T-helper 17 cell (primary cell): ENCODE measurements around the gene USP17L5. TPM values are rescaled to one million over a fixed set of nuclear protein-coding genes. Genes with fewer than 3 reads are reported as not detected.
A peak's percentile ranks its signal among the peaks of the same experiment; 100 is the strongest.
"Not testable (repeated sequence)": the region's sequence is repeated elsewhere in the genome, so short reads cannot be mapped to it uniquely, and the experiment has no call there.

ENCODE experiments used
- ATAC-seq: fragments of 150-1000 bp; cut with Tn5 transposase; 2 replicates; pipeline ENCODE4 v1.10.0; 2021; ENCODE audit warnings: mild to moderate bottlenecking, moderate library complexity
- DNase-seq, 3 donors: peaks; one replicate each; pipeline versions ENCODE4 v3.0.0 to v3.0.0-alpha.2; 2020 to 2021
- H3K9me3 ChIP-seq: one replicate; pipeline ENCODE4 v1.7.0; 2013; ENCODE audit warnings: low read length, mild to moderate bottlenecking; ENCODE audit not compliant: control insufficient read depth, poor library complexity, severe bottlenecking
- H3K27ac Mint-ChIP-seq: one replicate; pipeline ENCODE4 v1.8.0; 2022; ENCODE audit warnings: mild to moderate bottlenecking, moderate library complexity, mixed read lengths
- H3K27me3 Mint-ChIP-seq: one replicate; pipeline ENCODE4 v1.8.0; 2022; ENCODE audit warnings: mixed read lengths
- H3K36me3 Mint-ChIP-seq: one replicate; pipeline ENCODE4 v1.8.0; 2022; ENCODE audit warnings: low read depth, mixed read lengths
- H3K4me1 Mint-ChIP-seq: one replicate; pipeline ENCODE4 v1.8.0; 2022; ENCODE audit warnings: mild to moderate bottlenecking, mixed read lengths
- H3K4me3 Mint-ChIP-seq: one replicate; pipeline ENCODE4 v1.8.0; 2022; ENCODE audit warnings: mild to moderate bottlenecking, moderate library complexity, mixed read lengths
- total RNA-seq, 4 donors: library from RNA in 2 of 4; stranded (reverse) in 2 of 4; gene quantifications; one replicate each; pipeline ENCODE4 v1.2.3 and lab custom pipeline; 2022 to 2026

The USP17L5 gene
- not detected for total RNA-seq
- total RNA-seq (lab: John Stamatoyannopoulos, UW): 0 reads per million in 2 donors

- not testable (repeated sequence) for H3K27me3 Mint-ChIP-seq, ATAC-seq, H3K4me1 Mint-ChIP-seq, H3K27ac Mint-ChIP-seq, H3K36me3 Mint-ChIP-seq, H3K9me3 ChIP-seq, DNase-seq, H3K4me3 Mint-ChIP-seq
Measured at GRCh38 chr4:9339103-9339502, at the start of gene USP17L5. Gene USP17L5 (plus strand): TSS chr4:9339403. CDS start chr4:9339403, 0 bp downstream.

GRCh38 chr4:9324191-9324590 lies 15.0 kb upstream of the USP17L5 start:
- H3K27ac Mint-ChIP-seq, H3K4me3 Mint-ChIP-seq, H3K27me3 Mint-ChIP-seq, H3K36me3 Mint-ChIP-seq, H3K9me3 ChIP-seq, DNase-seq, ATAC-seq, H3K4me1 Mint-ChIP-seq: not testable (repeated sequence)

GRCh38 chr4:9324865-9325264 lies 14.3 kb upstream of the USP17L5 start, which contains the start of gene USP17L24:
Gene USP17L24 (plus strand): TSS chr4:9325165. CDS start chr4:9325165, 0 bp downstream.
- not testable (repeated sequence) for H3K27ac Mint-ChIP-seq, H3K4me3 Mint-ChIP-seq, H3K27me3 Mint-ChIP-seq, ATAC-seq, DNase-seq, H3K9me3 ChIP-seq, H3K4me1 Mint-ChIP-seq, H3K36me3 Mint-ChIP-seq

GRCh38 chr4:9329611-9330010 lies 9.6 kb upstream of the USP17L5 start, which contains the start of gene USP17L25:
Gene USP17L25 (plus strand): TSS chr4:9329911. CDS start chr4:9329911, 0 bp downstream.
- DNase-seq, ATAC-seq, H3K27me3 Mint-ChIP-seq, H3K4me3 Mint-ChIP-seq, H3K4me1 Mint-ChIP-seq, H3K36me3 Mint-ChIP-seq, H3K9me3 ChIP-seq, H3K27ac Mint-ChIP-seq: not testable (repeated sequence)

- H3K4me1 Mint-ChIP-seq, DNase-seq, H3K9me3 ChIP-seq, ATAC-seq, H3K4me3 Mint-ChIP-seq, H3K36me3 Mint-ChIP-seq, H3K27ac Mint-ChIP-seq, H3K27me3 Mint-ChIP-seq: not testable (repeated sequence)
Measured at GRCh38 chr4:9334358-9334757, 4.8 kb upstream of the USP17L5 start, which contains the start of gene USP17L26. Gene USP17L26 (plus strand): TSS chr4:9334658. CDS start chr4:9334658, 0 bp downstream.

GRCh38 chr4:9343848-9344247 lies 4.6 kb downstream of the USP17L5 start, which contains the start of gene USP17L27:
Gene USP17L27 (plus strand): TSS chr4:9344148. CDS start chr4:9344148, 0 bp downstream.
- H3K27me3 Mint-ChIP-seq, H3K4me3 Mint-ChIP-seq, H3K36me3 Mint-ChIP-seq, ATAC-seq, H3K27ac Mint-ChIP-seq, DNase-seq, H3K4me1 Mint-ChIP-seq, H3K9me3 ChIP-seq: not testable (repeated sequence)

- H3K27ac Mint-ChIP-seq, H3K27me3 Mint-ChIP-seq, H3K4me3 Mint-ChIP-seq, H3K4me1 Mint-ChIP-seq, ATAC-seq, H3K9me3 ChIP-seq, H3K36me3 Mint-ChIP-seq, DNase-seq: not testable (repeated sequence)
Measured at GRCh38 chr4:9348593-9348992, 9.4 kb downstream of the USP17L5 start, which contains the start of gene USP17L28. Gene USP17L28 (plus strand): TSS chr4:9348893. CDS start chr4:9348893, 0 bp downstream.

- H3K36me3 Mint-ChIP-seq, DNase-seq, H3K27ac Mint-ChIP-seq, H3K4me1 Mint-ChIP-seq, H3K27me3 Mint-ChIP-seq, H3K4me3 Mint-ChIP-seq, ATAC-seq, H3K9me3 ChIP-seq: not testable (repeated sequence)
Measured at GRCh38 chr4:9350866-9351265, 11.7 kb downstream of the USP17L5 start.

GRCh38 chr4:9353338-9353737 lies 14.1 kb downstream of the USP17L5 start, which contains the start of gene USP17L29:
Gene USP17L29 (plus strand): TSS chr4:9353638. CDS start chr4:9353638, 0 bp downstream.
- not testable (repeated sequence) for DNase-seq, H3K4me3 Mint-ChIP-seq, H3K4me1 Mint-ChIP-seq, H3K27me3 Mint-ChIP-seq, H3K27ac Mint-ChIP-seq, H3K36me3 Mint-ChIP-seq, ATAC-seq, H3K9me3 ChIP-seq

- H3K9me3 ChIP-seq, H3K27me3 Mint-ChIP-seq, H3K27ac Mint-ChIP-seq, DNase-seq, H3K4me1 Mint-ChIP-seq, H3K4me3 Mint-ChIP-seq, H3K36me3 Mint-ChIP-seq, ATAC-seq: not testable (repeated sequence)
Measured at GRCh38 chr4:9362829-9363228, 23.6 kb downstream of the USP17L5 start, which contains the start of gene USP17L30. Gene USP17L30 (plus strand): TSS chr4:9363129. CDS start chr4:9363129, 0 bp downstream.

- H3K4me3 Mint-ChIP-seq, H3K27me3 Mint-ChIP-seq, H3K9me3 ChIP-seq, H3K36me3 Mint-ChIP-seq, H3K4me1 Mint-ChIP-seq, H3K27ac Mint-ChIP-seq, ATAC-seq, DNase-seq: not testable (repeated sequence)
Measured at GRCh38 chr4:9379881-9380280, 40.7 kb downstream of the USP17L5 start.

- not testable (repeated sequence) for H3K4me1 Mint-ChIP-seq, H3K36me3 Mint-ChIP-seq, H3K9me3 ChIP-seq, H3K27ac Mint-ChIP-seq, ATAC-seq
- peak overlapping the region; percentile 65 for H3K4me3 Mint-ChIP-seq
- peaks cover 13% of the 10 kb centered on the region for H3K27me3 Mint-ChIP-seq
- peak; percentile 15 to 37 (median 37) for DNase-seq
Measured at GRCh38 chr4:9381012-9381534, 41.9 kb downstream of the USP17L5 start.

GRCh38 chr4:9384126-9384525 lies 44.9 kb downstream of the USP17L5 start:
- H3K9me3 ChIP-seq: no peaks in the 10 kb centered on the region
- no peak for ATAC-seq
- no peak for DNase-seq
- H3K4me3 Mint-ChIP-seq: no peak overlapping the region
- no peak overlapping the region for H3K27ac Mint-ChIP-seq
- H3K36me3 Mint-ChIP-seq: no peaks in the 10 kb centered on the region
- peaks cover 2% of the 10 kb centered on the region for H3K4me1 Mint-ChIP-seq
- peaks cover 13% of the 10 kb centered on the region for H3K27me3 Mint-ChIP-seq

- H3K36me3 Mint-ChIP-seq, H3K4me3 Mint-ChIP-seq, H3K27ac Mint-ChIP-seq: not testable (repeated sequence)
Measured at GRCh38 chr4:9389001-9389400, 49.8 kb downstream of the USP17L5 start.

More at GRCh38 chr4:9389001-9389400, 49.8 kb downstream of the USP17L5 start:
- DNase-seq, H3K4me1 Mint-ChIP-seq, H3K9me3 ChIP-seq, ATAC-seq: not testable (repeated sequence)
- peaks cover 14% of the 10 kb centered on the region for H3K27me3 Mint-ChIP-seq
